Transverse colon (tissue), 3 donors: ENCODE results near the gene KRT13.

ENCODE experiments used
- EP300 ChIP-seq: sonication (generic); formaldehyde crosslinking; IDR thresholded peaks from one replicate; pipeline ENCODE4 v1.6.1; 2017; ENCODE audit warnings: antibody characterized with exemption, low read depth
- TF ChIP-seq, protein P1 (sequence below), 5 experiments: fragments of 200-600 bp in 3 of 5; fragments of 450-650 bp in 2 of 5; sonication (generic) in 3 of 5; IDR thresholded peaks; 1 replicate in 2 of 5; 2 replicates in 3 of 5; pipeline ENCODE4 v1.5.1; 2016 to 2017; ENCODE audit warnings: antibody characterized with exemption in 5 of 5, inconsistent platforms in 3 of 5, mild to moderate bottlenecking in 2 of 5, moderate library complexity in 1 of 5

DNA sequence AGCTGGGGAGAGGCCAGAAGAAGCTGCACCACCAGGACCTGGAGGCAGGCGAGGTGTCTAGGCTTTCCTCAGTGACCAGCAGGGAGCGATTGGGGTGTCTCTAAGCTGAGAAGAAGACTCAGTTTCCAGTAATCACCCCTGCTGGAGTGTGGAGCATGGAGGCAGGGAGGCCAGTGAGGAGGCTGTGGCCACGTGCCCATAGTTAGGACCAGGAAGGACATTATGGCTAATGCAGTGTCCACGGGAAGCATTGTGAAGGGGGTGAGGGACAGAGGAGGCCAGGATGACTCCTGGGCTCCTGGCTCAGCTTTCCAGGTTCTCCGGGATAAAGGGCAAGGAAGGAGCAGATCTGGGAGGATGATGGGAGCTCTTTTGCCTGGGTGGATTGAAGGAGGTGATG lies 5.7 kb downstream of the KRT13 start:
- no peak for TF ChIP-seq EP300
- TF ChIP-seq, protein P1, sequence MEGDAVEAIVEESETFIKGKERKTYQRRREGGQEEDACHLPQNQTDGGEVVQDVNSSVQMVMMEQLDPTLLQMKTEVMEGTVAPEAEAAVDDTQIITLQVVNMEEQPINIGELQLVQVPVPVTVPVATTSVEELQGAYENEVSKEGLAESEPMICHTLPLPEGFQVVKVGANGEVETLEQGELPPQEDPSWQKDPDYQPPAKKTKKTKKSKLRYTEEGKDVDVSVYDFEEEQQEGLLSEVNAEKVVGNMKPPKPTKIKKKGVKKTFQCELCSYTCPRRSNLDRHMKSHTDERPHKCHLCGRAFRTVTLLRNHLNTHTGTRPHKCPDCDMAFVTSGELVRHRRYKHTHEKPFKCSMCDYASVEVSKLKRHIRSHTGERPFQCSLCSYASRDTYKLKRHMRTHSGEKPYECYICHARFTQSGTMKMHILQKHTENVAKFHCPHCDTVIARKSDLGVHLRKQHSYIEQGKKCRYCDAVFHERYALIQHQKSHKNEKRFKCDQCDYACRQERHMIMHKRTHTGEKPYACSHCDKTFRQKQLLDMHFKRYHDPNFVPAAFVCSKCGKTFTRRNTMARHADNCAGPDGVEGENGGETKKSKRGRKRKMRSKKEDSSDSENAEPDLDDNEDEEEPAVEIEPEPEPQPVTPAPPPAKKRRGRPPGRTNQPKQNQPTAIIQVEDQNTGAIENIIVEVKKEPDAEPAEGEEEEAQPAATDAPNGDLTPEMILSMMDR (IDR thresholded peaks at IDR 0.05): no peak
